IMR-90 (cell line): ENCODE measurements around the gene RNF145. TPM values are rescaled to one million over a fixed set of nuclear protein-coding genes. Genes with fewer than 3 reads are reported as not detected.

Experiments
- ATAC-seq: fragments of 200-7000 bp; cut with Tn5 transposase; 2 replicates; pipeline ENCODE4 v1.9.1; 2020; ENCODE audit warnings: low read depth, mild to moderate bottlenecking, moderate library complexity
- BruUV-seq: library from RNA; stranded (reverse); fragments of 400-500 nt; replicated peaks from 2 replicates; lab custom pipeline; 2021; lab: Mats Ljungman, UMichigan
- CTCF ChIA-PET: fragments of 300-600 bp; formaldehyde crosslinking; extraction: SDS; loops from one replicate; lab custom pipeline; 2021; ENCODE audit warnings: antibody characterized with exemption; lab: Yijun Ruan, JAX
- POLR2A ChIA-PET: fragments of 300-600 bp; sonication (Branson Sonifier 250); formaldehyde crosslinking; loops from one replicate; lab custom pipeline; 2022; ENCODE audit warnings: antibody characterized with exemption; ENCODE audit not compliant: unreplicated experiment; lab: Charles Lee
- DNase-seq: peaks from one replicate; pipeline ENCODE4 v3.0.0; 2013
- H2AFZ ChIP-seq: replicated peaks from 2 replicates; pipeline ENCODE3; 2013; ENCODE audit warnings: low read length, mild to moderate bottlenecking; ENCODE audit not compliant: poor library complexity
- H2AK5ac ChIP-seq: 2 replicates; pipeline ENCODE4 v1.6.1; 2013; ENCODE audit warnings: low read depth, low read length, inconsistent platforms
- H2AK9ac ChIP-seq: replicated peaks from 2 replicates; pipeline ENCODE3; 2013; ENCODE audit warnings: mild to moderate bottlenecking, low read depth, low read length, moderate library complexity; ENCODE audit not compliant: poor library complexity
- H2BK120ac ChIP-seq: 2 replicates; pipeline ENCODE4 v1.6.1; 2013; ENCODE audit warnings: low read depth, low read length, inconsistent platforms
- H2BK15ac ChIP-seq: 3 replicates; pipeline ENCODE4 v1.6.1; 2013; ENCODE audit warnings: low read depth, low read length, inconsistent platforms
- H2BK20ac ChIP-seq: 2 replicates; pipeline ENCODE4 v1.6.1; 2013; ENCODE audit warnings: low read depth, mild to moderate bottlenecking, inconsistent platforms, low read length, moderate library complexity
- H2BK5ac ChIP-seq: 2 replicates; pipeline ENCODE4 v1.6.1; 2013; ENCODE audit warnings: mild to moderate bottlenecking, low read depth, low read length, inconsistent platforms; ENCODE audit not compliant: poor library complexity, severe bottlenecking
- H3K14ac ChIP-seq: replicated peaks from 2 replicates; pipeline ENCODE4 v1.6.1; 2013; ENCODE audit warnings: low read depth, low read length, inconsistent platforms
- H3K18ac ChIP-seq: 2 replicates; pipeline ENCODE4 v1.6.1; 2013; ENCODE audit warnings: low read depth, low read length, control low read depth
- H3K23ac ChIP-seq: 2 replicates; pipeline ENCODE4 v1.6.1; 2013; ENCODE audit warnings: low read depth, low read length, inconsistent platforms
- H3K27ac ChIP-seq: 2 replicates; pipeline ENCODE4 v1.5.1; 2013; ENCODE audit warnings: mild to moderate bottlenecking, control low read depth, low read length; ENCODE audit not compliant: insufficient read depth
- H3K27me3 ChIP-seq: 2 replicates; pipeline ENCODE4 v1.6.1; 2013; ENCODE audit warnings: low read length; ENCODE audit not compliant: control insufficient read depth, insufficient read depth
- H3K36me3 ChIP-seq: 2 replicates; pipeline ENCODE4 v1.6.1; 2013; ENCODE audit warnings: low read length, mixed read lengths; ENCODE audit not compliant: control insufficient read depth, insufficient read depth
- H3K4ac ChIP-seq: 2 replicates; pipeline ENCODE4 v1.6.1; 2013; ENCODE audit warnings: low read depth, low read length, inconsistent platforms
- H3K4me1 ChIP-seq: 2 replicates; pipeline ENCODE4 v1.6.1; 2013; ENCODE audit warnings: low read length, mixed read lengths; ENCODE audit not compliant: control insufficient read depth, insufficient read depth
- H3K4me2 ChIP-seq: 2 replicates; pipeline ENCODE4 v1.6.1; 2013; ENCODE audit warnings: low read depth, mild to moderate bottlenecking, control low read depth, low read length, moderate library complexity
- H3K4me3 ChIP-seq: 2 replicates; pipeline ENCODE4 v1.5.1; 2013; ENCODE audit warnings: low read depth, mild to moderate bottlenecking, control low read depth, low read length, moderate library complexity; ENCODE audit not compliant: insufficient read depth
- H3K56ac ChIP-seq: 2 replicates; pipeline ENCODE4 v1.6.1; 2013; ENCODE audit warnings: low read length, inconsistent platforms; ENCODE audit not compliant: insufficient read depth; ENCODE audit errors: extremely low read depth
- H3K79me1 ChIP-seq, 2 experiments: 2 replicates each; pipeline ENCODE4 v1.6.1; 2013; ENCODE audit warnings: low read length in 2 of 2, inconsistent platforms in 1 of 2, low read depth in 1 of 2
- H3K9ac ChIP-seq: 2 replicates; pipeline ENCODE4 v1.6.1; 2013; ENCODE audit warnings: low read depth, low read length, control low read depth
- H3K9me1 ChIP-seq: 2 replicates; pipeline ENCODE4 v1.6.1; 2013; ENCODE audit warnings: low read length, inconsistent platforms; ENCODE audit not compliant: insufficient read depth
- H3K9me3 ChIP-seq: 2 replicates; pipeline ENCODE4 v1.6.1; 2013; ENCODE audit warnings: low read length; ENCODE audit not compliant: control insufficient read depth, insufficient read depth
- H4K20me1 ChIP-seq: 2 replicates; pipeline ENCODE4 v1.6.1; 2013; ENCODE audit warnings: low read length, inconsistent platforms; ENCODE audit not compliant: insufficient read depth
- H4K5ac ChIP-seq: 2 replicates; pipeline ENCODE4 v1.6.1; 2013; ENCODE audit warnings: mild to moderate bottlenecking, low read depth, low read length, control low read depth
- H4K8ac ChIP-seq, 2 experiments: 2 replicates each; pipeline ENCODE4 v1.6.1; 2013; ENCODE audit warnings: low read depth in 2 of 2, low read length in 2 of 2, control low read depth in 1 of 2, inconsistent platforms in 1 of 2
- H4K91ac ChIP-seq: 2 replicates; pipeline ENCODE4 v1.6.1; 2013; ENCODE audit warnings: low read depth, low read length, inconsistent platforms; ENCODE audit not compliant: insufficient read depth
- BHLHE40 ChIP-seq: fragments of 150-350 bp; IDR thresholded peaks from 2 replicates; pipeline ENCODE4 v1.6.1; 2016; ENCODE audit warnings: mild to moderate bottlenecking, low read depth, low read length
- CEBPB ChIP-seq: IDR thresholded peaks from 2 replicates; pipeline ENCODE4 v1.6.1; 2012; ENCODE audit warnings: low read depth, low read length, improper control_type of control experiment
- CHD1 ChIP-seq: IDR thresholded peaks from 2 replicates; pipeline ENCODE4 v1.6.1; 2012; ENCODE audit warnings: low read depth, low read length, improper control_type of control experiment
- FOS ChIP-seq: fragments of 150-350 bp; IDR thresholded peaks from 2 replicates; pipeline ENCODE4 v1.6.1; 2016; ENCODE audit warnings: low read depth, low read length
- MAFK ChIP-seq: IDR thresholded peaks from 2 replicates; pipeline ENCODE4 v1.6.1; 2012; ENCODE audit warnings: low read depth, low read length, improper control_type of control experiment
- MAZ ChIP-seq: IDR thresholded peaks from 2 replicates; pipeline ENCODE4 v1.6.1; 2012; ENCODE audit warnings: low read depth, mild to moderate bottlenecking, low read length, improper control_type of control experiment, moderate library complexity, borderline replicate concordance
- MXI1 ChIP-seq: IDR thresholded peaks from 2 replicates; pipeline ENCODE4 v1.6.1; 2012; ENCODE audit warnings: low read depth, mild to moderate bottlenecking, low read length, moderate library complexity, borderline replicate concordance
- NFE2L2 ChIP-seq: fragments of 150-350 bp; IDR thresholded peaks from 2 replicates; pipeline ENCODE4 v1.6.1; 2016; ENCODE audit warnings: low read depth, mild to moderate bottlenecking, low read length
- POLR2A ChIP-seq: IDR thresholded peaks from 2 replicates; pipeline ENCODE4 v1.6.1; 2012; ENCODE audit warnings: mild to moderate bottlenecking, low read depth, low read length
- RAD21 ChIP-seq: IDR thresholded peaks from 2 replicates; pipeline ENCODE4 v1.6.1; 2012; ENCODE audit warnings: low read length, improper control_type of control experiment
- RCOR1 ChIP-seq: IDR thresholded peaks from 2 replicates; pipeline ENCODE4 v1.6.1; 2012; ENCODE audit warnings: mild to moderate bottlenecking, low read length, improper control_type of control experiment; ENCODE audit not compliant: insufficient replicate concordance
- RFX5 ChIP-seq: IDR thresholded peaks from 2 replicates; pipeline ENCODE4 v1.8.0; 2012; ENCODE audit warnings: low read depth, mild to moderate bottlenecking, low read length, moderate library complexity
- SMC3 ChIP-seq: fragments of 150-350 bp; IDR thresholded peaks from 2 replicates; pipeline ENCODE4 v1.6.1; 2016; ENCODE audit warnings: low read depth, mild to moderate bottlenecking, antibody characterized with exemption, low read length, moderate library complexity
- USF2 ChIP-seq: fragments of 150-350 bp; IDR thresholded peaks from 2 replicates; pipeline ENCODE4 v1.6.1; 2017; ENCODE audit warnings: mild to moderate bottlenecking, antibody characterized with exemption, low read length, low read depth
- WGBS, 2 experiments: methylation state at CpG; one replicate each; pipeline versions ENCODE4 v1.1.5 to v1.1.7; 2013; ENCODE audit warnings: missing lambda C conversion rate in 2 of 2; ENCODE audit not compliant: insufficient read length in 1 of 2; ENCODE audit errors: extremely low coverage in 2 of 2; 5-methylcytosine and 5-hydroxymethylcytosine counted together
- dilution Hi-C: fragments of 300-500 bp; cut with HindIII; formaldehyde crosslinking; loops from one replicate; pipeline ENCODE4 v1.14.3; 2018; ENCODE audit warnings: low sequenced_read_pairs; ENCODE audit not compliant: unreplicated experiment
- in situ Hi-C: fragments of 300-500 bp; cut with MboI; formaldehyde crosslinking; loops from 3 replicates; pipeline ENCODE4 v1.14.3; 2019; ENCODE audit warnings: low sequenced_read_pairs, inconsistent platforms, mixed read lengths
- intact Hi-C: fragments of 100-400 bp; cut with micrococcal nuclease; formaldehyde crosslinking; loops from 2 replicates; pipeline ENCODE4 v1.10.0; 2022
- polyA plus RNA-seq, 3 experiments: library from polyadenylated mRNA; depleted of rRNA; stranded (reverse); fragments of >200 nt; gene quantifications; 2 replicates each; pipeline ENCODE4 v1.2.3, GENCODE V29; 2012; ENCODE audit warnings: low replicate concordance in 1 of 3
- total RNA-seq: library from RNA; depleted of rRNA; stranded (reverse); fragments of >200 nt; gene quantifications from 2 replicates; pipeline ENCODE4 v1.2.3, GENCODE V29; 2012
- TF ChIP-seq, protein P1 (sequence below): fragments of 150-350 bp; IDR thresholded peaks from 2 replicates; pipeline ENCODE4 v1.6.1; 2016; ENCODE audit warnings: low read depth, mild to moderate bottlenecking, low read length, moderate library complexity, borderline replicate concordance
- TF ChIP-seq, protein P2 (sequence below): conservative IDR thresholded peaks from 2 replicates; pipeline ENCODE4 v1.5.1; 2012; ENCODE audit warnings: mild to moderate bottlenecking, low read depth, low read length, improper control_type of control experiment

RNF145 gene
- total and polyA plus RNA-seq, 2 of the 4 experiments (the other 2 are of a cell fraction): 50.0 to 57.0 TPM

- Histone ChIP-seq H3K9ac (peak overlapping the region; percentile 36; the same call in 1 of the 2 replicates), H4K91ac (peak overlapping the region; percentile 62), H2AK5ac (peak overlapping the region; percentile 59; the same call in 1 of the 2 replicates), H2AK9ac (no peak overlapping the region), H4K20me1 (no peaks in the 10 kb centered on the region), H3K79me1 (peaks cover 25 to 37% of the 10 kb centered on the region in 2 experiments), H4K8ac (peak overlapping the region; percentile 89 to 95), H3K27ac (peak overlapping the region; percentile 100; the same call in 1 of the 2 replicates), H3K23ac (peak overlapping the region; percentile 90), H3K4me1 (peaks cover 32% of the 10 kb centered on the region), H3K4me3 (no peak overlapping the region), H3K27me3 (no peaks in the 10 kb centered on the region), H2AFZ (no peak overlapping the region), H3K4ac (peak overlapping the region; percentile 86; the same call in 1 of the 2 replicates), H2BK120ac (peak overlapping the region; percentile 90), H4K5ac (peak overlapping the region; percentile 69; the same call in 1 of the 2 replicates), H2BK15ac (peak overlapping the region; percentile 51; the same call in 1 of the 3 replicates), H3K9me3 (no peaks in the 10 kb centered on the region), H3K18ac (peak overlapping the region; percentile 98), H3K4me2 (peak overlapping the region; percentile 36; the same call in 1 of the 2 replicates), H2BK5ac (peak overlapping the region; percentile 97), H3K9me1 (peaks cover 7% of the 10 kb centered on the region; the same call in 1 of the 2 replicates), H3K56ac (peak overlapping the region; percentile 99), H2BK20ac (peak overlapping the region; percentile 97), H3K36me3 (peaks cover 17% of the 10 kb centered on the region), H3K14ac (peak overlapping the region; percentile 50)
- dilution Hi-C loops (no loop called here), intact Hi-C loops (no loop called here), in situ Hi-C loops (loop anchor here (25.0 kb wide), 1 partner anchor 1621 kb away; no protein-coding TSS in a partner anchor)
- WGBS, 2 experiments: no CpG with 5 or more reads among the region's 1 CpG
- ATAC-seq (no peak), DNase-seq (no peak)
- POLR2A ChIA-PET: no interaction called here
- TF ChIP-seq RCOR1 (no peak), BHLHE40 (no peak), USF2 (no peak), MAFK (no peak), MAZ (no peak), SMC3 (no peak), CHD1 (no peak), FOS (no peak), RAD21 (no peak), MXI1 (no peak), NFE2L2 (no peak), CEBPB (no peak), RFX5 (no peak), POLR2A (no peak)
- TF ChIP-seq, protein P1, sequence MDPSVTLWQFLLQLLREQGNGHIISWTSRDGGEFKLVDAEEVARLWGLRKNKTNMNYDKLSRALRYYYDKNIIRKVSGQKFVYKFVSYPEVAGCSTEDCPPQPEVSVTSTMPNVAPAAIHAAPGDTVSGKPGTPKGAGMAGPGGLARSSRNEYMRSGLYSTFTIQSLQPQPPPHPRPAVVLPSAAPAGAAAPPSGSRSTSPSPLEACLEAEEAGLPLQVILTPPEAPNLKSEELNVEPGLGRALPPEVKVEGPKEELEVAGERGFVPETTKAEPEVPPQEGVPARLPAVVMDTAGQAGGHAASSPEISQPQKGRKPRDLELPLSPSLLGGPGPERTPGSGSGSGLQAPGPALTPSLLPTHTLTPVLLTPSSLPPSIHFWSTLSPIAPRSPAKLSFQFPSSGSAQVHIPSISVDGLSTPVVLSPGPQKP: no peak
- TF ChIP-seq, protein P2, sequence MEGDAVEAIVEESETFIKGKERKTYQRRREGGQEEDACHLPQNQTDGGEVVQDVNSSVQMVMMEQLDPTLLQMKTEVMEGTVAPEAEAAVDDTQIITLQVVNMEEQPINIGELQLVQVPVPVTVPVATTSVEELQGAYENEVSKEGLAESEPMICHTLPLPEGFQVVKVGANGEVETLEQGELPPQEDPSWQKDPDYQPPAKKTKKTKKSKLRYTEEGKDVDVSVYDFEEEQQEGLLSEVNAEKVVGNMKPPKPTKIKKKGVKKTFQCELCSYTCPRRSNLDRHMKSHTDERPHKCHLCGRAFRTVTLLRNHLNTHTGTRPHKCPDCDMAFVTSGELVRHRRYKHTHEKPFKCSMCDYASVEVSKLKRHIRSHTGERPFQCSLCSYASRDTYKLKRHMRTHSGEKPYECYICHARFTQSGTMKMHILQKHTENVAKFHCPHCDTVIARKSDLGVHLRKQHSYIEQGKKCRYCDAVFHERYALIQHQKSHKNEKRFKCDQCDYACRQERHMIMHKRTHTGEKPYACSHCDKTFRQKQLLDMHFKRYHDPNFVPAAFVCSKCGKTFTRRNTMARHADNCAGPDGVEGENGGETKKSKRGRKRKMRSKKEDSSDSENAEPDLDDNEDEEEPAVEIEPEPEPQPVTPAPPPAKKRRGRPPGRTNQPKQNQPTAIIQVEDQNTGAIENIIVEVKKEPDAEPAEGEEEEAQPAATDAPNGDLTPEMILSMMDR: no peak
- BruUV-seq: no TSS peak
- CTCF ChIA-PET: no interaction called here
These were observed 26.1 kb downstream of the RNF145 start for GRCh38 chr5:159183247-159183646.
